DMS153 (cell line): Measurements from ENCODE around the gene IMPG2.
"Not testable (repeated sequence)": the region's sequence is repeated elsewhere in the genome, so short reads cannot be mapped to it uniquely, and the experiment has no call there.

Experiments used
- DNase-seq: peaks from one replicate; lab custom pipeline; 2025; lab: John Stamatoyannopoulos, UW

IMPG2 gene

DNA sequence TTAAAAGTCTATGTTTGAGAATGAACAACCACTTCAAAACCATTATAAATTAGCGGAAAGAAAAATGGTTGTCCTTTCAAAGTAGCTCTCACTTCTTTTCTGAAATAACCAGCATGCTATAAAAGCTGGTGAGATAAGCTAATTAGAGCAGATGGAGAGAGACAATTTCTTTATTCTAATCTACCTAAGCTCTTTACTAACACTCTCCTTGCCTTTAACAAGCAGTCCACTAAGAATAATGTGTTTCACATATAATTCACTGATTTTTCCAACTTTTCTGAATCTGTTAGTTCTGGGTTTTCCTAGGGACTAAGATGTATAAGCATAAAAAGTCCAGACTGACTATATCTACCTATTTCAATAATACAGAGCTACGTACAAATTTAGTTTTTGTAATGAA, at the start of gene IMPG2:
TSS of gene IMPG2 (minus strand) at position 101 of the 400 bp plus-strand sequence. CDS start 203 bp downstream, outside the sequence.
- no peak for DNase-seq

DNA sequence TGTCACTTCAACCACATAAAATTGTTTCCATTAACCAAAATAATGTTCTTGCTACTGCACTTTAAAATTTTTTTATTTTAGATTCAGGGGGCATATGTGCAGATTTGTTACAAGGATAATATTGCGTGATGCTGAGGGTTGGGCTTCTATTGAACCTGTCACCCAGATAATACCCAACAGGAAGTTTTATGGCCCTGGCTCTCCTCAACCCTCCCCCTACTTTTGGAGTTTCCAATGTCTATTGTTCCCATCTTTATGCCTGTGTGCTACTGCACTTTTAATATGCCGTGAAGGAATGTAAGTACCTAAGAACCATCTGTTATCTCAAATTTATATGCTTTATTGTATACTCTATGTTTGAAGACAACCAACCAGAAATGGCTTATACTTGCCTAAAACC, 42.0 kb upstream of the IMPG2 start:
- DNase-seq: no peak

DNA sequence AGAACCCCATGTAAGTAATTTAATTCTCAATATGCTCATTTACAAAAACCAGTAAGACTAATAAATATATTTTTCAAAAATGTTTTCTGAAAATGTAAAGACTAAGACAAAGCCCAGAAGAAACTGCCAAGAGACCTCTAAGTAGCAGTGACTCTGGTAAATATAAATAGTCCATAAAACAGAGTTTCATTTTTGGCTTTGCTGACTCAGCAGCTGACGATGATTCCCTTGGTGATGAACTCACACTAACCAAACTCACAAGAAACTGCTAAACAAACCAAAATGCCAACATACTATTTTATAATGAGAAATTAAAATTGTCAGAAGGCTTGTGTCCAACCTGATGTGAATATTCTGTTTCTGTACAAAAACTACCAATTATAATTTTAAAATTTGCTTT, 31.5 kb upstream of the IMPG2 start:
- no peak for DNase-seq

DNA sequence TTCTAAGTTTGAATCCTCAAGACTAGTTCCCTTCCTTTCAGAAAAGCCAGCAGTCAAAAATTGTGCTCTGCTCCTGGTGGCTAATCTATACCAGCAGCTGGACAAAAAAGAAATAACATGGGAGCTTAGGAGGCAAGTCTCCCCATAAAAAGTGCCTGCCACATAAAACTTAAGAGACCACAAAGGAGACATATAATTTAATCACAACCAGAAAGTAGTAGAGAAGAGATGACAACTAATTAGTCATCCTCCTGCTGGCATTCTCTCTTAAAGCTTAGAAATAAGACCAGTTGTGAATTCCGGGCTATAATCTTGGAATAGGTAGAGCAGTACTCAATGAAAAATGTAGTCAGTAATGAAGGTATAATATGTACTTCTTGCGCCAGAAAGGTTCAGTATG, 20.2 kb upstream of the IMPG2 start:
- DNase-seq: no peak

GRCh38 chr3:101333883-101334282, 13.5 kb upstream of the IMPG2 start:
- no peak for DNase-seq

DNA sequence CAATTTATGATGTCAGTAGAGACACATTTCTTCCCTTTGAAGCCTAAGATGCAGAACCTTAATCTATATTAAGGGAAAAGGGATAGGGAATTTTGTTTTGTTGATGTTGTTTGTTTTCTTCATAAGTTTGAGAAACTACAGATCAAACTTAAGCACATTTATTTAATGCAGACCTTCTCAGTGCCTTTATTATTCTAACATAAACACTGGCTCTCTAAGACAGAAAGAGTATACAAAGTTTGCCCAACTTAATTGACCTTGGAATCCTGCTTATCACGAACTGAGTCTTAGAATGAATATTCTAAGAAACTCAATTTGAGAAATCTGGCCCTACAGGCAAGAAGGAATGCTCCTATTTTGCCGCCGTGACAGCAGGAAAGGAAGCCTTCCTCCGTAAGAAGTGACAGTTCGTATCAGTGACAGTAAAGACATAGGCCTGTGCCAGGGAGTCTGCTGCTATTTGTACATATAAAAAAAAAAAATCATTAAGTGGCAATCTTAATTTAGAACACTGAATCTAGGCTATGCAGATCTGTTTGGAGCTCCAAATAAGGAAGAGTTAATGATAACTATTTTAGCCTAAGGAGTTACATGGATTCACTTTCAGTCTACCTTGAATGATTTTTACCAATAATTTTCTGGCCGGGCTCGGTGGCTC, 8.8 kb upstream of the IMPG2 start:
- no peak for DNase-seq

DNA sequence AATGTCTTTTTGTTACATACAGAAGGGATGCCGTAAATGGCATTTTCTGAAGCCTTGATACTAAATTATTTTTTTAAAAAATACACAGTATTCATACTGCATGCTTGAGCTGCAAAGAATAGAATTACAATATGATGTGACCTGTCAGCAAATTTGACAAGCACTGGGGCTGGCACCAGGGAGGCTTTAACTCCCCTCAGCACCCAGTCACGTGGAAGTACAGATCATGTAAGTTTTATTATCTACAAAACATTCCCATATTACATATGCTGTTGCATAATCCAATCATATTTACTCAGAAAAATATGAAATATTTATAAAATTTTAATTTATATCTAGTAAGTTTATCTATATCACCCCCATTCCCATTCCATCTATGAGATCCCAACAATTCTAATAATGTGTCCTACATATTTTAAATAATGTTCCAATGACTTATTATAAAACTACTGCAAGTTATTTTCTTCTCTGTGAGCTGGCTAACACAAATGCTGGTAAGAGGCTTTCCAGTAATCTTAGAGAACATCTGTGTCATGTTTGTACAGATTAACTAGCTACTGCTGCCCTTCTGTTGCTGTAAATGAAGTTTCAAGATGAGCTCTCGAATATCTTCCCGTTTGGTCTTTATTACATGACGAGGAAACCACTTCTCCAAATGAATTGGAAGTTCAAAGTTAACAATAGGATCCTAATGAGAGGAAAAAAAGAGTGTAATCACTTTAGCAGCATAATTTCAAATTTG, 5.2 kb upstream of the IMPG2 start:
- no peak for DNase-seq

- no peak for DNase-seq
Measured at GRCh38 chr3:101319531-101319930, 844 bp downstream of the IMPG2 start.

- no peak for DNase-seq
Measured at GRCh38 chr3:101312545-101312944, 7.8 kb downstream of the IMPG2 start.

- DNase-seq: no peak
Measured at GRCh38 chr3:101311676-101312075, 8.7 kb downstream of the IMPG2 start.

GRCh38 chr3:101310978-101311375, 9.4 kb downstream of the IMPG2 start:
- DNase-seq: no peak

GRCh38 chr3:101308147-101308772, 12.1 kb downstream of the IMPG2 start:
- DNase-seq: not testable (repeated sequence)

DNA sequence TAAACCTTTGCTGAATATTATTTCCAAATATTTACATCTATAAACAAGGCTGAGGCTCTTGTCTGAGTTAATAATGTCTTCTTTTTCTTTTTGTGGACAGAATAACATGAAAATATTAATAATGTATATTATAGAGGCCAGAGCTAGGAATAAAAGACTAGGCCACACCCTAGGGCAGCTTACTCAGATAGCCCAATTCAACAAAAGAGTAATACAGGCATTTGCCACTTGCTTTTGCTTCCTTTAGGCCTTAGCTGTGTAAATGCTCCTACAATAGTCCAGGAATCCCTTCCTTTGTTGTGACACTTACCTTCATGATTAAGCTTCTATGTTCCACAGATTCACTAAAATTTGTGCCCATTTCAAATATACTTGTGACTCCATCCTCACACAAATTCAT, 16.5 kb downstream of the IMPG2 start:
- no peak for DNase-seq

GRCh38 chr3:101303089-101303731, 17.2 kb downstream of the IMPG2 start:
- no peak for DNase-seq

DNA sequence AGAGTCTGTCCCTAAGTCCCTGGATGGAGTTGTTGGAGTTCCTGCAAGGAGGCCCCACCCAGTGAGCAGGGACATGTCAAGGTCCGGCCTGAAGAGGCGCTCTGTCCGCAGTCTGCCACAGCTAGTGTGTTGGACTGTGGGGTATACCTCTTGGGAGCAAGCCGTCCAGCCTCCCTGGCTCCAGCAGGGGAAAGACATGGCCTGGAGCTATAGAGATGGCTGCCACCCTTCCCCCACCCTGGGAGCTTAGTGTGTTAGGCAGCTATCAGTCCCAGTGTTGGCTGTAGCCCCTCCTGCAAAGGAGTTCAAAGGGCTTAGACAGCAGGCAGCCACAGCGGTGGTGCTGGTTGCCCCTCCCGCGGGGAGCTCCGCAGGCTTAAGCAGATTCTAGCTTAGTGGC, 20.3 kb downstream of the IMPG2 start:
- no peak for DNase-seq

DNA sequence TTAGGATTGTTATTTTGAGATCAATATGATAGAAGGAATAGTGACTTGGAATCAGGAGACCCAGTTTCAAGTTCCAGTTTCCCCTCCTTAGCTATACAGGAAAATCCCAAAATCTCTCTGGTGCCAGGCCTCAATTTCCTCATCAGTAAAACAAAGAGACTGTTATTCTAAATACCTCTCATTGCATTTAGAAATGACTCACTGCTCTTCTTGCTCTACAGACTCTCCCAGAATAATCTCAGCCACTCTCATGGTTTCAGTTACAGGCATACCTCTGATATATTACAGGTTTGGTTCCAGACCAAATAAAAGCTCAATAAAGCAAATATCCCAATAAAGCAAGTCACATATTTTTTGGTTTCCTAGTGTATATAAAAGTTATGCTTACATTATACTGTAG, 28.3 kb downstream of the IMPG2 start:
- DNase-seq: no peak

DNA sequence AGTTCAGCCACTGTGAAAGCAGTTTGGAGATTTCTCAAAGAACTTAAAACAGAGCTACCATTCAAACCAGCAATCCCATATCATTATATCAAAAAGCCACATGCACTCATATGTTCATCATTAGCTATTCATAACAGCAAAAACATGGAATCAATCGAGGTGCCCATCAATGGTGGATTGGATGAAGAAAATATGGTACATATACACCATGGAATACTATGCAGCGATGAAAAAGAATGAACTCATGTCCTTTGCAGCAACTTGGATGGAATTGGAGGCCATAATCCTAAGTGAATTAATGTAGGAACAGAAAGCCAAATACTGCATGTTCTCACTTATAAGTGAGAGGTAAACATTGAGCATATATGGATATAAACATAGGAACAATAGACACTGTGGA, 32.1 kb downstream of the IMPG2 start:
- DNase-seq: no peak

DNA sequence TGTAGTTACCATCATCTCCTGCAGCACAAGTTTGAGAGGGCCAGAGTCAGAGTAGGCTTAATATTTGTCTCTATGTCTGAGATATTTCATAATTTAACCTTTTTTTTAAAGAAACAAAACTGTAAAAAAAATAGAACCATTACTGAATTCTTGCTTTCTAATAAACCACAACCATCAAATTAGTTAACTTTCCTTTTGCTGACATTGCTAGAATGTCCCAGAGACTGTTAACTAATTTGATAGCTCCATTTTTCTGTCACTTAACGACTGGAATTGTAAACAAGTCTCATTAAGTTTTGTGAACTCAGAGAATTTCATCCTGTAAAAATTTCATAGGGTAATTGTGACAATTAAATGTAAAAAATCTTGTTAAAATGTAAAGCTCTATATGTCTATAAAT, 35.6 kb downstream of the IMPG2 start:
- DNase-seq: no peak

GRCh38 chr3:101281521-101282030, 38.8 kb downstream of the IMPG2 start:
- no peak for DNase-seq

GRCh38 chr3:101279765-101280385, 40.5 kb downstream of the IMPG2 start:
- no peak for DNase-seq

GRCh38 chr3:101279162-101279561, 41.2 kb downstream of the IMPG2 start:
- DNase-seq: no peak

GRCh38 chr3:101278727-101279126, 41.6 kb downstream of the IMPG2 start:
- DNase-seq: no peak
